Neural progenitor cell (in vitro differentiated cells): ENCODE data around the gene TRAF3.

Experiments
- CTCF ChIP-seq: fragments of 200-600 bp; sonication (generic); IDR thresholded peaks from 2 replicates; pipeline ENCODE4 v1.5.1; 2017; ENCODE audit warnings: antibody characterized with exemption, mild to moderate bottlenecking
- EZH2phosphoT487 ChIP-seq: fragments of 200-600 bp; sonication (generic); IDR thresholded peaks from 2 replicates; pipeline ENCODE4 v1.6.1; 2017; ENCODE audit warnings: antibody characterized with exemption

- TF ChIP-seq CTCF (no peak), EZH2phosphoT487 (no peak)
Measured at GRCh38 chr14:102733326-102733725, 43.9 kb upstream of the TRAF3 start.
